NB4 (cell line): ENCODE results near the gene NCAM1.

ENCODE experiments used
- POLR2A ChIP-seq: IDR thresholded peaks from 2 replicates; pipeline ENCODE4 v1.6.1; 2011; ENCODE audit warnings: mild to moderate bottlenecking; ENCODE audit not compliant: insufficient read length; ENCODE audit errors: extremely low read depth
- TF ChIP-seq, protein P1 (sequence below): IDR thresholded peaks from one replicate; pipeline ENCODE4 v1.5.1; 2012; ENCODE audit warnings: low read depth, low read length
- TF ChIP-seq, protein P2 (sequence below): IDR thresholded peaks from 2 replicates; pipeline ENCODE4 v1.6.1; 2011; ENCODE audit warnings: low read depth, low read length

- TF ChIP-seq, protein P1, sequence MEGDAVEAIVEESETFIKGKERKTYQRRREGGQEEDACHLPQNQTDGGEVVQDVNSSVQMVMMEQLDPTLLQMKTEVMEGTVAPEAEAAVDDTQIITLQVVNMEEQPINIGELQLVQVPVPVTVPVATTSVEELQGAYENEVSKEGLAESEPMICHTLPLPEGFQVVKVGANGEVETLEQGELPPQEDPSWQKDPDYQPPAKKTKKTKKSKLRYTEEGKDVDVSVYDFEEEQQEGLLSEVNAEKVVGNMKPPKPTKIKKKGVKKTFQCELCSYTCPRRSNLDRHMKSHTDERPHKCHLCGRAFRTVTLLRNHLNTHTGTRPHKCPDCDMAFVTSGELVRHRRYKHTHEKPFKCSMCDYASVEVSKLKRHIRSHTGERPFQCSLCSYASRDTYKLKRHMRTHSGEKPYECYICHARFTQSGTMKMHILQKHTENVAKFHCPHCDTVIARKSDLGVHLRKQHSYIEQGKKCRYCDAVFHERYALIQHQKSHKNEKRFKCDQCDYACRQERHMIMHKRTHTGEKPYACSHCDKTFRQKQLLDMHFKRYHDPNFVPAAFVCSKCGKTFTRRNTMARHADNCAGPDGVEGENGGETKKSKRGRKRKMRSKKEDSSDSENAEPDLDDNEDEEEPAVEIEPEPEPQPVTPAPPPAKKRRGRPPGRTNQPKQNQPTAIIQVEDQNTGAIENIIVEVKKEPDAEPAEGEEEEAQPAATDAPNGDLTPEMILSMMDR, result no peak
- TF ChIP-seq, protein P2, sequence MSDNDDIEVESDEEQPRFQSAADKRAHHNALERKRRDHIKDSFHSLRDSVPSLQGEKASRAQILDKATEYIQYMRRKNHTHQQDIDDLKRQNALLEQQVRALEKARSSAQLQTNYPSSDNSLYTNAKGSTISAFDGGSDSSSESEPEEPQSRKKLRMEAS, result no peak
- TF ChIP-seq POLR2A, result no peak
Observed at GRCh38 chr11:112971827-112972226, 10.6 kb downstream of the NCAM1 start.
